ENCODE measurements around the gene CALML4.
"Not testable (repeated sequence)": the region's sequence is repeated elsewhere in the genome, so short reads cannot be mapped to it uniquely, and the experiment has no call there.

CALML4 gene

DNA sequence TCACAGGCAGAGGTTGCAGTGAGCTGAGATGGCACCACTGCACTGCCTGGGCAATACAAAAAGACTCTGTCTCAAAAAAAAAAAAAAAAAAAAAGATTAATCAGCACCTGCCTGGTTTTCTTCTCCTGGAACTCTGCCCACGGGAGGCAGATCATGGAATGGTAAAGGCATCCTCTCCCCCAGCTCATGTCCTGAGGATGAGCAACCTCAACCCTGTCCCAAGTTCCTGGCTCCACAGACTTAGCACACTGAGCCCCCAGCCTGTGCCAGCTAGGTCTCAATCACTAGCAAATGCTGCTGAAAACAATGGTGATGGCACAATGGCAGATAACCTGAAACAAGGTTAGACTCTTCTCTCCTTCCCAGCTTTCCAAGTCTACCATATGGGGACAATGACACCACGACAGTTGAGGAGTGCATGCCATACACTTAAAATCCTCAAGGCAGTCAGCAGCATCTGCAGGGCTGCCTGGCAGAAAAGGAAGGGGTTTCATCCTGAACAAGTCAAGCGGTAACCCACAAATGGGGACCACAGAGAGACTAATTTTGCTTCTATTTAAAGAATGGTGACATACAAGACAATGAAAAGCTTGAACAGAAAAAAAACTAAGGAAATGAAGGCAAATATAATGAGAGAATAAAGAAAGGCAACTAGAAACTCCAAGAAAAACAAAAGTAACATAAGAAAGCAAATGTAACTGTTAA, 19.6 kb upstream of the CALML4 start:
- DNase-seq (ENCODE audit: low read depth in 2 of 2): no peak

DNA sequence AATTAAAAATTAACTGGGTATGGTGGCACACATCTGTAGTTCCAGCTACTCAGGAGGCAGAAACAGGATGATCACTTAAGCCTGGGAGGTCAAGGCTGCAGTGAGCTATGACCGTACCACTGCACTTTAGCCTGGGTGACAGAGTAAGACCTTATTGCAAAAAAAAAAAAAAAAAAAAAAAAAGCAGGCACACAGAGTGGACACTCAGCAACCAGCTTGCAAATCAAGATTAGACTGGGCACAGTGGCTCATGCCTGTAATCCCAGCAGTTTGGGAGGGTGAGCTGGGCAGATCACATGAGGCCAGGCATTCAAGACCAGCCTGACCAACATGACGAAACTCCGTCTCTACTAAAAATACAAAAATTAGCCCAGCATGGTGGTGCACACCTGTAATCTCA, 19.0 kb upstream of the CALML4 start:
- no peak for DNase-seq (ENCODE audit: low read depth in 2 of 2)

DNA sequence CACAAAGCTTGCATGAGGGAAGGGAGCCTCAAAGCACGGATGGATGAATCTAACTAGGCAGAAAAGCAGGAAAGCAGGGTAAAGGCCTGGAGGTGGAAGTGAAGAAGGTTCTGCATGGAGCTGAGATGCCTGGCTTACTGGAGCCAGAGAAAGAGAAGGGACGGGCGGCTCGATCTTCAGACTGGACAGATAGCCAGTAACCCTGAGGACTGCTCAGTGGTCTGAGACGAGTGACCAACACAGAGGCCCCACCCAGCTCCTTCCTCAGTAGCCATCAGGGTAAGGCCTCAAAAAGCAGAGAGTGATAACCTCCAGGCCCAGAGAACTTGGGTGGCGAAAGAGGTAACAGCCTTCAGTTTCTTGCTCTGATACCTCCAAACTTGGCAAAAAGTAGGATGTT, 18.0 kb upstream of the CALML4 start:
- no peak for DNase-seq (ENCODE audit: low read depth in 2 of 2)

DNA sequence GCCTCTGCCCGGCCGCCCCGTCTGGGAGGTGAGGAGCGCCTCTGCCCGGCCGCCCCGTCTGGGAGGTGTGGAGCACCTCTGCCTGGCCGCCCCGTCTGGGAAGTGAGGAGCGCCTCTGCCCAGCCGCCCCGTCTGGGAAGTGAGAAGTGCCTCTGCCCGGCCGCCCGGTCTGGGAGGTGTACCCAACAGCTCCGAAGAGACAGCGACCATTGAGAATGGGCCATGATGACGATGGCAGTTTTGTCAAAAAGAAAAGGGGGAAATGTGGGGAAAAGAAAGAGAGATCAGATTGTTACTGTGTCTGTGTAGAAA, 17.3 kb upstream of the CALML4 start:
- DNase-seq (ENCODE audit: low read depth in 2 of 2): not testable (repeated sequence)

DNA sequence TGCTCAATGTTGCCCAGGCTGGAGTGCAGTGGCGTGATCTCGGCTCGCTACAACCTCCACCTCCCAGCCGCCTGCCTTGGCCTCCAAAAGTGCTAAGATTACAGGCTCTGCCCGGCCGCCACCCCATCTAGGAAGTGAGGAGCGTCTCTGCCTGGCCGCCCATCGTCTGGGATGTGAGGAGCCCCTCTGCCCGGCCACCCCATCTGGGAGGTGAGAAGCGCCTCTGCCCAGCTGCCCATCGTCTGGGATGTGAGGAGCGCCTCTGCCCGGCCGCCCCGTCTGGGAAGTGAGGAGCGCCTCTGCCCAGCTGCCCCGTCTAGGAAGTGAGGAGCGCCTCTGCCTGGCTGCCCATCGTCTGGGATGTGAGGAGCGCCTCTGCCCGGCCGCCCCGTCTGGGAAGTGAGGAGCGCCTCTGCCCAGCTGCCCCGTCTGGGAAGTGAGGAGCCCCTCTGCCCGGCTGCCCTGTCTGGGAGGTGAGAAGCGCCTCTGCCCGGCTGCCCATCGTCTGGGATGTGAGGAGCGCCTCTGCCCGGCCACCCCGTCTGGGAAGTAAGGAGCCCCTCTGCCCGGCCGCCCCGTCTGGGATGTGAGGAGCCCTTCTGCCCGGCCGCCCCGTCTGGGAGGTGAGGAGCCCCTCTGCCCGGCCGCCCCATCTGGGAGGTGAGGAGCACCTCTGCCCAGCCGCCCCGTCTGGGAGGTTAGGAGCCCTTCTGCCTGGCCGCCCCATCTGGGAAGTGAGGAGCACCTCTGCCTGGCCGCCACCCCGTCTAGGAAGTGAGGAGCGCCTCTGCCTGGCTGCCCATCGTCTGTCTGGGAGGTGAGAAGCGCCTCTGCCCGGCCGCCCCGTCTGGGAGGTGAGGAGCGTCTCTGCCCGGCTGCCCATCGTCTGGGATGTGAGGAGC, 16.6 kb upstream of the CALML4 start:
- not testable (repeated sequence) for DNase-seq (ENCODE audit: low read depth in 2 of 2)

DNA sequence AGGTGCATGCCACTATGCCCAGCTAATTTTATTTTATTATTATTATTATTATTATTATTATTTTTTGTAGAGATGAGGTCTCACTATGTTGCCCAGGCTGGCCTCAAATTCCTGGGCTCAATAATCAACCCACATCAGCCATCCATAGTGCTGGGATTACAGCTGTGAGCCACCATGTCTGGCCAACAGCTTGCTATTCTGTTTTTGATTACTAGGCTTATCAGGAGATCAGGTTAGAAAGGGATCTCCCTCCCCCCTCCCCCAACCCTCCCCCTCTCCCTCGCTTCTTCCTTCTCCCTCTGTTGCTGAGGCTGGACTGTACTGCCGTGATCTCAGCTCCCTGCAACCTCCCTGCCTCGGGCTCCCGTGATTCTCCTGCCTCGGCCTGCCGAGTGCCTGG, 15.8 kb upstream of the CALML4 start:
- no peak for DNase-seq (ENCODE audit: low read depth in 2 of 2)

DNA sequence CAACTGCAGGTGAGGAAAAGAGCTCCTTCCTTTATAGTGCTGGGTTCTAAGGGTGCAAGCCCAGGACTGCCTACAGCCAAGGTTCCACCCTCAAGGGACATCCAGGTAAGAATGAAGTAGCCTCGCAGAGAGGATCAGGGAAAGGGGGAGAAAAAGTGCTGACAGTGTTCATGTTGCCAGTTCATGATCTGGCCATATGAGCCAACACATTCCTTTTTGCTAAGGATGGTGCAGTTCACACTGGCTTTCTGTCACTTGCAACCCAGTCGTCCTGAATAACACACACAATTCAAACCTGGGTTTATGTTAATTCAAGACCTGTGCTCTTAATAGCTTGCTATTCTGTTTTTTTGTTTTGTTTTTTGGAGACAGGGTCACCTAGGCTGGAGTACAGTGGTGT, 15.4 kb upstream of the CALML4 start:
- no peak for DNase-seq (ENCODE audit: low read depth in 2 of 2)

DNA sequence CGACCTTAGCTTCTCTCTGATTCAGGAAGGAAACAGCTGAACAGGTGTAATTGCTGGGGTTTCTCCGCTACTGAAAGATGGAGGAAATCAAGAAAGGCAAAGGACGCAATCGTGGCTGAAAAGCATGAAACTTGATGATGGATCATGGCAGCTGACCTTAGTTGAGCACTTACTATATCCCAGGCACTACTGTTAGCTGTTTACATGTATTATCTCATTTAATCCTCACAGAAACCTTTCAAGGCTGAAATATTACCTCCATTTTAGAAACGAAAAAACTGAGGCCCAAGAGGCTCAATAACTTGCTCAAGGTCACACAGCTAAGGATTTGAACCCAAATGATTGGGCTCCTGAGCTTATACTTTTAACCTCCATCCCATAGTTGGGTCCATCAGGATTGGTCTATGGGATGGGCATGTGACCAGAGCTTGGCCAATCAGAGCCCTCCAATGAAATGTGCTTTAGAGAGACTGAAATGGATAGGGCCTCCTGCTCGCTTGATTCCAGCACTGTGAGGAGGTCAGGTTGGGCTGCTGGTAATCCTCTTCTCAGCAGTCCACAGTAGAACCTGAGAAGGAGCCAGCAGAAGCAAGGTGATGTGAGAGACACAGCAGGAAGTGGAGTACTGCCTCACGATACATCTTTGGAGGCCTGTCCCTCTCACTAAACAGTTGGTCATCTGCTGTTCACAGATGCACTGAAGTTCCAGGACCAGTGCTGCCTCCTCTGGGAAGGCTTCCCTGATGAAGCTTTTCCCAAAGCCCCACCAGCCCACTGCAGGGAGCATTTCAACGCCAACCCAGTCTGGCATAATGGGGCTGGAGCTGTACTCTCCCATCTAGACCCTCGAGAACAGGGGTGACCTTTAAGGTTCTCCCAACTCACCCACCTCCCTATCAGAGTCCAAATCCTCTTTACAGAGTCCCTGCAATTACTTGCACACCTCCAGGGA, 14.0 kb upstream of the CALML4 start:
- no peak for DNase-seq (ENCODE audit: low read depth in 2 of 2)

DNA sequence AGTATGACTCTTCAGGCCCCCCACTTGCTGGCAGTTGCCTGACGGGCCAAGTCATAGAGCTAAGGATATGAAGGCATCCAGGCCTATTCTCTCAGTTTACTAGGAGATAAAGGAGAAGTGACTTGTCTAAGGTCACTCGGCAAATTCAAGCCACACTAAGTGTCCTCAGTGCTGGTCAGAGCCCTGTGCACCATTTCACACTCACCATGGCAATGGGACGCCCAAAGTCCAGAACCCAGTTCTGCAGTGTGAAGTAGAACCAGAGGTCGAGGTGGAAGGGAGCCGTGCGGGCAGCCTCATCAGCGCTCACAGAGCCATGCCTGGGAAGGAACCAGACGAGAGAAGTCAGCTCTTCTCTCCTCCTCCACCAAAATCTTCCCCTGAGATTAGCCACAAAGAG, 13.2 kb upstream of the CALML4 start:
- DNase-seq (ENCODE audit: low read depth in 2 of 2): no peak

DNA sequence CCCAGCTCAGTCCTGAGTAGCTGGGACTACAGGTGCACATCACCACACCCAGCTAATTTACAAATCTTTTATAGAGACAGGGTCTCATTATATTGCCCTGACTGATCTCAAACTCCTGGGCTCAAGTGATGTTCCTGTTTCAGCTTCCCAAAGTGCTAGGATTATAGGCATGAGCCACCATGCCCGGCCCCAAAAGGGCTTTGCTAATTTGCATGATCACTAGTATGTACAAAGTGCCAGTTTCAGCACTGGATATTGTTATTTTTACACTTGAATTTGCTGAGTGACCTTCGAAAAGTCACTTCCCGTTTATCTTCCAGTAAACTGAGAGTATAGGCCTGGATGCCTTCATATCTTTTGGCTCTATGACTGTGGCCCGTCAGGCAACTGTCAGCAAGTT, 12.2 kb upstream of the CALML4 start:
- DNase-seq (ENCODE audit: low read depth in 2 of 2): no peak

DNA sequence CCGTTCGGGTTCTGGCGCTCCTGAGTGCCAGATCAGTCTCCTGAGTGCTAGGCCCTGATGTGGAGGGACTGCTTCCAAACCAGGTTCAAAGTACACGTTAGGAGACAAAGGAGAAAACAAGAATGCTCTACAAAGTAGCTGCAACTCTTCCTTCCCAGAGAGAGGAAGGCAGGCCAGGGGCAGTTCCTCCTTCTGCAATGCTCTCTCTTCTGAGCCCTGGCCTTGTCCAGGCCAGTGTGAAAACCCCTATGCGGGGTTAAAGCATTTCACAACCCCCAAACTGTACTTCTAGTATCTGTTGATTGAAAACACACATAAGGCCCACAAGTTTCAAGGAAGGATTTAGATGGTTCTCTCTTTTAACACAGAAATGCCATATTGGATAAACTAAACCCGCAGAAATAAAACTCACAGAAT, 9.7 kb upstream of the CALML4 start:
- no peak for DNase-seq (ENCODE audit: low read depth in 2 of 2)

DNA sequence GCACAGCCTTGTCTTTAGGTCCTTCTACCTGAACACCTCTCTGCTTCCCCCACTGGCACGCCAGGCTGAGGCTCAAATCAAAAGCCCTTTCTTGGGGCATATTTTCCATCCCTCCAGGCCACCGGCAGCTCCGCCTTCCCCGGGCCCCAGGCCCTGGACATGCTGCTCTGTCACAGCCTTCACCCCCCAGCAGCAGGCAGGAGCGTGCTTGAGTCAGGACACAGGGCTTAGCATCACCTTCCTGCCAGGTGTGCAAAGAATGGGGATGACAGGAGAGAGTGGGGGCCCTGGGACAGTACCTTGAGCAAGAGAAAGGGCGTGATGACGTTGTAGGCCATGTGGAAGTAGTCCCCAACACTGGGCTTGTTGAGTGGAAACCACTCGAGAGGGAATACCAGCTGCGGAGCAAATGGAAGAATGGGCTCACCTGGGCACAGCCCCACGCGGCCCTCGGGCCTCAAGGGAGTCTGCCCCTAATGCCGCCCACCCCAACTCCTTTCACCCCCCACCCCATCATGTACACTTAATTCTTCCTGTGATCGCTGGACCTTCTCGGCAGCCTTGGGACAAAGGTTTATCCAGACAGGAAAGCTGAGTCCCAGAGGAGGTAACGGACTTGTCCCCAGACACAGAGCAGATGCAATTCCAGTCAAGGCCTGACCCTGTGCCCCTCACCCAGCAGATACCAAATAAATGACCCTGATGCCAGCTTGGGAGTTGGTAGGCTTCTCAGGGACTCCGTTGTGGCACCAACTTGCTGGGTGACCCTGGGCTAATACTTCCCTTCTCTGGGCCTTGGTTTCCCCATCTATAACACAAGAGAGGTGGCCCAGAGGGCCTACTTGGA, 9.1 kb upstream of the CALML4 start:
- DNase-seq (ENCODE audit: low read depth in 2 of 2): no peak

DNA sequence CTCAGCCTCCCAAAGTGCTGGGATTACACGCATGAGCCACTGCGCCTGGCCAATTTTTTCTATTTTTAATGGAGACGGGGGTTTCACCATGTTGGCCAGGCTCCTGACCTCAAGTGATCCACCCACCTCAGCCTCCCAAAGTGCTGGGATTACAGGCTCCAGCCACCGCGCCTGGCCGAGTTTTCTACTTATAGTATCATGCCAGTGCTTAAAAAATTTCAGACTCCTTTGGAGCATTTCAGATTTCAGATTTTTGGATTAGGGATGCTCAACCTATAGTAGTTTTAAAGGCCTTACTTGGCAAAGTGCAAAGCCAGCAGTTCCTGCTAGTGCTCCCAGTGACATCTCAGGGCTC, 8.3 kb upstream of the CALML4 start:
- not testable (repeated sequence) for DNase-seq (ENCODE audit: low read depth in 2 of 2)

DNA sequence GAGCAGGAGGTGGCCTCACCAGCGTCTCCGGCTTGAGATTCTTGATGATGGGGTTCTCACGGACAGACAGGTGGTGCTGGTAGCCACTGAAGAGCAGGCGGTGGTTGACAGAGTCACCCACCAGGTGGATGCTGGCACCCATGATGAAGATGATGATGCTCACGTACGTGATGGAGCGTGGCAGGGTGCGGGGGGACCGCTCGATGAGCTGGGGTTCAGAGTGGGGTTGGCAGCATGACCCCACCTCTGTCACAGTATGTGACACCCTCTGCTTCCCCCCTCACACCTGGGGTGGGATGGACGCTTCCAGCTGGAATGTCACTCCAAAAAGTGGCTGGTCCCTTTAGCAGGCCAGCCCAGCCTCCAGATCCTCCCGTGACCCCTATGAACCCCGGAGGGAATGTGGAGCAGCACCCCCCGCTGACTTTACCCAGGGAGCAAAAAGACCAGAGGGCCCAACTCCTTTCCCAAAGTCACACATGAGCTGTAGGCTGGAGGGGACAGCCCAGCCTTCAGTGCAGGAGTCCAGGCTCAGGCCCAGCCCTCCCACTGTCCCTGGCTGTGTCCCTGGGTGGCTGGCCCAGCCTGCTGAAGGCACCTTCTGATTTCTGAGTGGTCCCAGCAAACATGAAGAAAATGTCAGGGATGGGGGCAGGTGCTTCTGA, 6.7 kb upstream of the CALML4 start:
- no peak for DNase-seq (ENCODE audit: low read depth in 2 of 2)

DNA sequence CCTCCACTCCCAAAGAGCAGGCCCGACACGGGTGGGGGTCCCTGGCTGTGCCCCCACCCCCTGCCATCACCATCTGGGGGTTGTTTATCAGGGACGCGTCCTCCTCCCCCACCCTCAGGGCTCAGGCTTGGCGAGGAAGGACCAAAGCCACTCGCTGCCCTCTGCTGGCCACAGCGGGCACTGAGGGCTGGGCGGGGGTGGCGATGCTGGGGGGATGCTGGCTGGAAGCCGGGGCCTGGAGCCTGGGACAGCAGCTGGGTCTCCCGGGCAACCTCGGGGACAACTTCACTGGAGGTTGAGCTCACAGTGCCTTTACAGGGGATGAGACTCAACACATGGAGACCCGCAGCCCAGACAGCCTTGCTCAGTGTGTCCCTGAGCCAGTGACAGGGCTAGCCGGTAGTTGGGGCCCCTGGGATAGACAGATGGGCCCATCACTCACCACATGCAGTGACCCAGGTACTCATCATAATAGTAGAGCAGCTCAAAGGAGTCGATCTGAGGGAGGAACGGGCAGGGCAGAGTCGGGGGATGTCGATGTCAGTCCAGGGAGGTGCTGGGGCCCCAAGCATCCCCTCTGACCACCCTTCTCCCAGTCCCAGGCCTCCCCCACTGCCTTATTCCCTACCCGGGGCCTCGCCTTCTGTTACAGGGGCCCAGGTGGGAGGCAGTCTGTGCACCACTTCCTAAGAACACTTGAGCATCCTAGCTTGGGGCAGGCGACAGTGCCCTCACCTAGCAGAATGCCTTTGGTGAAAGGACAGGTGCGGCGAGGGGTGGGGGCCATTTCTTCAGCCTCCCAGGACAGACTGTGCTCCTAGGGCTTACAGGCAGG, 5.9 kb upstream of the CALML4 start:
- DNase-seq (ENCODE audit: low read depth in 2 of 2): peak in 1 of 2 experiments; percentile 8

DNA sequence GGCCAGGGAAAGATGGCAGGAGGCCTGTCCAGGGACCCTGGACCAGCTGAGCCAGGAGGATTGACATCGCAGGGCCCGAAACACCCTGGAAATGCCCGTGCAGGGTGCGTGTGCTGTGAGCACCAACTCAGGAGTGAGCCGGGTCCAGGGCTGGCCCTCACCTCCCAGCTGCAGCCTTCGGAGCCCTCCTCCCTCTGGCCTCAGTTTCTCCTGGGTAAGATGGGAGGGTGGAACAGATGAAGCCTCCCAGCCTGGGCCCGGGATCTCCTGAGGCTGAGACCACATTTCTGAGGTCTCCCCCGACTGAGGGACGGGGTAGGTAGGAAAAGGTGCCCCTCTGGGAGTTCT, 5.3 kb upstream of the CALML4 start:
- no peak for DNase-seq (ENCODE audit: low read depth in 2 of 2)

DNA sequence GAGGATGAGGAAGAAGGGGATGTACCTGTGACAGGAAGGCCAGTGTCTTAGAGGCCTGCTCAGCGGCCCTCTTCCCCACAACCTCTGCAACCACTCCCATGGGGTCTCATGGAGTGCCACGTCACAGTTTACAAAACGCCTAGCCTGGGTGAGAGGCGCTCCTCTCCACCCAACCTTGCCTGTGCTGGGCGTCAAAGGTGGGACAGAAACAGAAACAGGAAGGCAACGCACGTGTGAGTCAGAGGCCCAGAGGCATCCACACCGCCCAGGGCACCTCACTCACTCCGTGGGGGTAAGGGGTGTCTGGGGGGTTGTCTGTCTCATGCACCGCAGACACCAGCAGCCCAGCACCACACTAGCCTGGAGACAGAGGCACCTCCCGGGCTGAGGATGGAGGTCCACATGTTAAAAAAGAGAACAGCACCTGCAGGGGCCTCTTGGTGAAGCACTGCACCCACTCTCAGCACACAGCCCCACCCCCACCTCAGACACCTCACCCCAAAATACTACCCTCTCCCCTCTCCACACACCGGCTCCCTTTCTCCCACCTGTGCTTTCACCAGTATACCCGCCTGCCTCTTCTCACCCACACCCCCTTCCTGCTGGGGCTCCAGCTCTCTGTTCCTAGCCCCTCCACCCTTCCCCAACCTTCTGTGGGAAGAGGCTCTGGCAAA, 4.7 kb upstream of the CALML4 start:
- no peak for DNase-seq (ENCODE audit: low read depth in 2 of 2)

DNA sequence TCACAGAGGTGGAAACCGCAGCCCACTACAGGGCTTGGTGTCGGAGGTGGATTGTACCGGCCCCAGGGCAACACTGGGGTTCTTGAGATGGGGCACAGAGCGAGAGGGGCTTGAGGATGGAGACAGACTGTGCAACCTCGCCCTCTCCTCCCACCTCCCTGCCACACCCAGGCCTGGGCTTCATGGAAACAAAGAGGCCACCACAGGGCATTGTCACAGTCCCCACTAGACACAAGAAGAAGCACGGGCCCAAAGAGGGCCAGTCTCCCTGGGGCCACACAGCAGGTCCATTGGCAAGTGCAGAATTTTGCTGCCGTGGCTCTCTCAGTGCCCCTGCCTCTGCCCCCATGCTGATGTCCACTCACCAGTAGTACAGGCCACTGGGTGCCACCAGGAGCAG, 4.1 kb upstream of the CALML4 start:
- no peak for DNase-seq (ENCODE audit: low read depth in 2 of 2)

DNA sequence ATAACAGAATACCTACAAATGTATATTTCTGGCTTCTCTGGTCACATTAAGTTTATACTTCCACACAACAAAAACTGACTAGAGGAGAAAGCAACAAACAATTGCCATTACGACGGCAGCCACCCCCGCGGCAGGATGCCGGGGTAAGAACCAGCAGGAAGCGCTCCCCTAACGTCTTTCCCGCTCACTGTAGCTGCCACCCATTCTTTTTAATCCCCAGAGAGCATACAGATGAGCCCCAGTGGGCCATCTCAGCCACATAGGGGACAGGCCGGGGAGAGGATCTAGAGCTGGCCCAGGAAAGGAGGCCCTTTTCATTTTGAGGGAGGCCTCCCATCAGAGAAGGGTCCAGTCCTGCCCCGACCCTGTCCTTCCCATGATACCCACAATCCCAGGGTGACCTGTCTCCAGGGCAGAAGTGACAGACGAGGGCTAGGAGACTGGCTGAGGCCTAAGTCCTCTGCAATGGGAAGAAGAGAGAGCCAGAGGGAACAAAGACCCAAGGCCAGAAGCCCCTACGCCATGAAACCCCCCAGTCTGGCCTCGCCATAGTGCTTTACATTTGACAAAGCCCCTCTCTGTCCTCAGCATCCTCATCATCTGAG, 3.6 kb upstream of the CALML4 start:
- DNase-seq (ENCODE audit: low read depth in 2 of 2): no peak
